KMS-11 (cell line): Measurements from ENCODE around the gene OSBPL8.

Source experiments
- H2AFZ ChIP-seq: fragments of 200-600 bp; sonication (generic); 2 replicates; pipeline ENCODE4 v1.6.1; 2016; ENCODE audit warnings: antibody characterized with exemption, mixed run types, low read depth
- H3K27ac ChIP-seq: fragments of 200-600 bp; sonication (generic); 2 replicates; pipeline ENCODE4 v1.6.1; 2016; ENCODE audit warnings: mild to moderate bottlenecking, mixed run types
- H3K27me3 ChIP-seq: fragments of 200-600 bp; sonication (generic); 2 replicates; pipeline ENCODE4 v1.6.1; 2017; ENCODE audit warnings: mild to moderate bottlenecking, low read depth, mixed run types, moderate library complexity; ENCODE audit not compliant: insufficient read depth
- H3K36me3 ChIP-seq: fragments of 200-600 bp; sonication (generic); 2 replicates; pipeline ENCODE4 v1.6.1; 2017; ENCODE audit warnings: mild to moderate bottlenecking, mixed run types; ENCODE audit not compliant: insufficient read depth
- H3K4me1 ChIP-seq: fragments of 200-600 bp; sonication (generic); 2 replicates; pipeline ENCODE4 v1.6.1; 2016; ENCODE audit warnings: mild to moderate bottlenecking, low read depth, mixed run types; ENCODE audit not compliant: poor library complexity, severe bottlenecking
- H3K4me2 ChIP-seq: fragments of 200-600 bp; sonication (generic); 2 replicates; pipeline ENCODE4 v1.7.0; 2016; ENCODE audit warnings: mild to moderate bottlenecking, mixed run types
- H3K4me3 ChIP-seq: fragments of 200-600 bp; sonication (generic); IDR thresholded peaks from 2 replicates; pipeline ENCODE4 v1.6.1; 2017; ENCODE audit warnings: low read depth, low read length, mixed read lengths; ENCODE audit not compliant: insufficient read depth
- H3K79me2 ChIP-seq: fragments of 200-600 bp; sonication (generic); 2 replicates; pipeline ENCODE4 v1.6.1; 2016; ENCODE audit warnings: low read depth, mixed run types; ENCODE audit not compliant: insufficient read depth
- H3K9ac ChIP-seq: fragments of 200-600 bp; sonication (generic); 2 replicates; pipeline ENCODE4 v1.6.1; 2016; ENCODE audit warnings: mild to moderate bottlenecking, mixed run types
- H4K20me1 ChIP-seq: fragments of 200-600 bp; sonication (generic); 2 replicates; pipeline ENCODE4 v1.6.1; 2016; ENCODE audit warnings: mild to moderate bottlenecking, mixed run types; ENCODE audit not compliant: insufficient read depth
- TF ChIP-seq, protein P1 (sequence below): fragments of 200-600 bp; sonication (generic); conservative IDR thresholded peaks from 2 replicates; pipeline ENCODE4 v1.6.1; 2017; ENCODE audit warnings: low read depth, mild to moderate bottlenecking, antibody characterized with exemption, low read length, moderate library complexity, mixed read lengths

OSBPL8 gene

DNA sequence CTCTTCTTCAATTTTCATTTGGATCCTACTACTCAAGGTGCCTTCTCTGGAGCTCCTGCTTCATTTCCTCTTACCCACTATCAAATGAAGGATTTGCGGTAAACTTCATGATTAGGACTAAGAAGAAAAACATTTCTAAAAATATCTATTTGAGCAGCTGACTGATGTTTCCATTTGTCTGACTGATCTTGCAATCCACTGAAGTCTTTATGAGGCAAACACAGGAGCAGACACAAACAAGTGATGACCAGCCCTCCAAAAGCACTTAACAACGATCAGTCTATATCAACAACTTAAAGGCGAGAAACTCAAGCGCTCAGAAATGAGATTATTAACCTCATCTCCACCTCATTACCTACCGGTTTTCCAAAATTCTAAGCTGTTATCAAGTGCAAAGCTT is 26.2 kb downstream of the OSBPL8 start:
- H3K4me2 ChIP-seq = no peak overlapping the region
- peaks cover 31% of the 10 kb centered on the region for H3K4me1 ChIP-seq
- no peak overlapping the region for H3K27ac ChIP-seq
- H4K20me1 ChIP-seq = 0 out of 2 replicates have a peak, but pooled peaks cover 3% of the 10 kb centered on the region
- H3K36me3 ChIP-seq = no peaks in the 10 kb centered on the region
- TF ChIP-seq, protein P1, sequence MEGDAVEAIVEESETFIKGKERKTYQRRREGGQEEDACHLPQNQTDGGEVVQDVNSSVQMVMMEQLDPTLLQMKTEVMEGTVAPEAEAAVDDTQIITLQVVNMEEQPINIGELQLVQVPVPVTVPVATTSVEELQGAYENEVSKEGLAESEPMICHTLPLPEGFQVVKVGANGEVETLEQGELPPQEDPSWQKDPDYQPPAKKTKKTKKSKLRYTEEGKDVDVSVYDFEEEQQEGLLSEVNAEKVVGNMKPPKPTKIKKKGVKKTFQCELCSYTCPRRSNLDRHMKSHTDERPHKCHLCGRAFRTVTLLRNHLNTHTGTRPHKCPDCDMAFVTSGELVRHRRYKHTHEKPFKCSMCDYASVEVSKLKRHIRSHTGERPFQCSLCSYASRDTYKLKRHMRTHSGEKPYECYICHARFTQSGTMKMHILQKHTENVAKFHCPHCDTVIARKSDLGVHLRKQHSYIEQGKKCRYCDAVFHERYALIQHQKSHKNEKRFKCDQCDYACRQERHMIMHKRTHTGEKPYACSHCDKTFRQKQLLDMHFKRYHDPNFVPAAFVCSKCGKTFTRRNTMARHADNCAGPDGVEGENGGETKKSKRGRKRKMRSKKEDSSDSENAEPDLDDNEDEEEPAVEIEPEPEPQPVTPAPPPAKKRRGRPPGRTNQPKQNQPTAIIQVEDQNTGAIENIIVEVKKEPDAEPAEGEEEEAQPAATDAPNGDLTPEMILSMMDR = no peak
- peaks cover 15% of the 10 kb centered on the region; the same call in 1 of the 2 replicates for H3K79me2 ChIP-seq
- H3K4me3 ChIP-seq = no peak overlapping the region
- no peak overlapping the region for H3K9ac ChIP-seq
- no peaks in the 10 kb centered on the region for H3K27me3 ChIP-seq
- no peak overlapping the region for H2AFZ ChIP-seq

DNA sequence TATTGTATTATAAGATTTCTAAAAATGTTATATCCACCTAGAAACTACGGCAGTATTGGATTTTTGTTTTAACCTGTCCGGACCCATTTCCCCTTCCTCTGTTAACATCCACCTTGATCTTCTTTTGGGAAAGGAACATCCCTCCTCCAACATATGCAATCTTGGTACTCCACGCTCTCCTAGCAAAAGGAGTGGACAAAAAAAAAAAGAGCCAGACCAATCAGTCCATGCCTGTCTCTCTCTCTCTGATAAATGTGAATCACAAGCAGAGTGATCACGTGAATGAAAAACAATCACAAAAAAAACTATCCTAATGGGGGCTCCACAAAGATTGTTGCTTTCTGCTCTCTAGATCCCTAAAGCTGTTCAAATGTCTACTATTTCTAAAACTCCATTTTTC is 27.1 kb downstream of the OSBPL8 start:
- H3K27me3 ChIP-seq = no peaks in the 10 kb centered on the region
- no peak overlapping the region for H3K4me3 ChIP-seq
- H3K36me3 ChIP-seq = no peaks in the 10 kb centered on the region
- H3K4me1 ChIP-seq = peaks cover 30% of the 10 kb centered on the region
- H3K4me2 ChIP-seq = no peak overlapping the region
- no peak overlapping the region for H3K27ac ChIP-seq
- no peak overlapping the region for H2AFZ ChIP-seq
- TF ChIP-seq, protein P1 = no peak
- no peak overlapping the region for H3K9ac ChIP-seq
- H4K20me1 ChIP-seq = 0 out of 2 replicates have a peak, but pooled peaks cover 3% of the 10 kb centered on the region
- peaks cover 14% of the 10 kb centered on the region; the same call in 1 of the 2 replicates for H3K79me2 ChIP-seq

DNA sequence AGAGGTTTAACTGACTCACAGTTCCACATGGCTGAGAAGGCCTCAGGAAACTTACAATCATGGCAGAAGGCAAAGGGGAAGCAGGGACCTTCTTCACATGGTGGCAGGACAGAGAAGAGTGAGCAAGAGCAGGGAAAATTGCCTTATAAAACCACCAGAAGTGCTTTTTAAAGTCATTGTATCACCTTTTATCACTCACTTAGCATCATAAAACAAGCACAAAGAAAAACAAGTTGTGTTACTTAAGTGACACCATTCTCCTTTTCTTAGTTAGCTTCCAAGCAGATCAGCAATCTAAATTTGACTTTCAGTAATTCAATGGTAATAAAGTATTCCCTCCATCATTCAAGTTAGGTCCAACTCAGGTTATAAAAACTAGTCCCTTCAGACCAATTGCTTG is 28.5 kb downstream of the OSBPL8 start:
- Histone ChIP-seq H3K4me3 (no peak overlapping the region), H4K20me1 (0 out of 2 replicates have a peak, but pooled peaks cover 3% of the 10 kb centered on the region), H3K27ac (no peak overlapping the region)

DNA sequence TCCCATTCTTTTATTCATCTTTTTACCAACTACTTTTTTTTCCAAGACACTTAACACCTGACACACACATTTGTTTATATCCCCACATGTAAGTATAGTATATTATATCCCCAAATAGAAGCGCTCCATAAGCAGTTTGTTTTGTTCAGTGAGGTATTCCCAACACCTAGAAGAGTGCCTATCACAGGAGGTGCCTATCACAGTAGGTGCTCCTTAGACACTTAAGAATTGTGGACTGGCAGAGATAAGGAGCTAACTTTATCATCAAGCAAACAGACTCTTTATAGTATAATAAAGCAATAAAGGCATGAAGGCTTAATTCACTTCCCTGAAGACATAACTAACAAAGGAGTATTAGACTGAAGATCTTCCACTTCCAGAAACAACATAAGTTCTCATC is 29.1 kb downstream of the OSBPL8 start:
- H3K27ac ChIP-seq = no peak overlapping the region
- no peak overlapping the region for H3K9ac ChIP-seq
- no peaks in the 10 kb centered on the region for H3K27me3 ChIP-seq
- 0 out of 2 replicates have a peak, but pooled peaks cover 3% of the 10 kb centered on the region for H4K20me1 ChIP-seq
- H3K36me3 ChIP-seq = no peaks in the 10 kb centered on the region
- TF ChIP-seq, protein P1 = no peak
- H3K4me2 ChIP-seq = no peak overlapping the region
- H2AFZ ChIP-seq = no peak overlapping the region
- no peak overlapping the region for H3K4me3 ChIP-seq
- H3K4me1 ChIP-seq = peaks cover 15% of the 10 kb centered on the region
- H3K79me2 ChIP-seq = peaks cover 9% of the 10 kb centered on the region; the same call in 1 of the 2 replicates

More for the DNA sequence above, 28.5 kb downstream of the OSBPL8 start:
- Histone ChIP-seq H3K4me2 (no peak overlapping the region), H3K79me2 (peaks cover 9% of the 10 kb centered on the region; the same call in 1 of the 2 replicates), H2AFZ (no peak overlapping the region), H3K4me1 (peaks cover 17% of the 10 kb centered on the region), H3K36me3 (no peaks in the 10 kb centered on the region), H3K9ac (no peak overlapping the region), H3K27me3 (no peaks in the 10 kb centered on the region)
- TF ChIP-seq, protein P1 = no peak
